ENCODE measurements around the gene ERN1.

Gene ERN1

GRCh38 chr17:64004218-64004770, 125.7 kb downstream of the ERN1 start:
- no peaks in the 10 kb centered on the region for H3K36me3 ChIP-seq (ENCODE audit: control insufficient read depth, insufficient read depth, low read length, severe bottlenecking)
- DNase-seq (ENCODE audit: low read depth) = no peak
- no peaks in the 10 kb centered on the region for H3K9me3 ChIP-seq (ENCODE audit: control insufficient read depth, low read length)
- peaks cover 47% of the 10 kb centered on the region for H3K4me1 ChIP-seq (ENCODE audit: control insufficient read depth, insufficient read depth, low read length)
- H3K27me3 ChIP-seq (replicated peaks; ENCODE audit: control insufficient read depth, insufficient read depth, low read length) = peaks cover under 1% of the 10 kb centered on the region
- no peak overlapping the region for H3K9ac ChIP-seq (ENCODE audit: low read length)
- H3K4me3 ChIP-seq (ENCODE audit: low read length) = no peak overlapping the region

- Histone ChIP-seq H3K9me3 (ENCODE audit: control insufficient read depth, low read length) (no peaks in the 10 kb centered on the region), H3K9ac (ENCODE audit: low read length) (no peak overlapping the region), H3K4me1 (ENCODE audit: control insufficient read depth, insufficient read depth, low read length) (peaks cover 40% of the 10 kb centered on the region), H3K36me3 (ENCODE audit: control insufficient read depth, insufficient read depth, low read length, severe bottlenecking) (no peaks in the 10 kb centered on the region), H3K27me3 (replicated peaks; ENCODE audit: control insufficient read depth, insufficient read depth, low read length) (peaks cover 6% of the 10 kb centered on the region), H3K4me3 (ENCODE audit: low read length) (no peak overlapping the region)
- DNase-seq (ENCODE audit: low read depth) = no peak
These were observed 126.3 kb downstream of the ERN1 start for GRCh38 chr17:64003526-64004121.

GRCh38 chr17:64002658-64003525, 127.1 kb downstream of the ERN1 start:
- no peak for DNase-seq (ENCODE audit: low read depth)
- peaks cover 10% of the 10 kb centered on the region for H3K27me3 ChIP-seq (replicated peaks; ENCODE audit: control insufficient read depth, insufficient read depth, low read length)
- no peak overlapping the region for H3K4me3 ChIP-seq (ENCODE audit: low read length)
- H3K4me1 ChIP-seq (ENCODE audit: control insufficient read depth, insufficient read depth, low read length) = peaks cover 35% of the 10 kb centered on the region
- no peaks in the 10 kb centered on the region for H3K36me3 ChIP-seq (ENCODE audit: control insufficient read depth, insufficient read depth, low read length, severe bottlenecking)
- no peak overlapping the region for H3K9ac ChIP-seq (ENCODE audit: low read length)
- no peaks in the 10 kb centered on the region for H3K9me3 ChIP-seq (ENCODE audit: control insufficient read depth, low read length)

- H3K4me1 ChIP-seq (ENCODE audit: control insufficient read depth, insufficient read depth, low read length) = peaks cover 29% of the 10 kb centered on the region
- DNase-seq (ENCODE audit: low read depth) = no peak
- no peaks in the 10 kb centered on the region for H3K9me3 ChIP-seq (ENCODE audit: control insufficient read depth, low read length)
- no peaks in the 10 kb centered on the region for H3K36me3 ChIP-seq (ENCODE audit: control insufficient read depth, insufficient read depth, low read length, severe bottlenecking)
- no peak overlapping the region for H3K4me3 ChIP-seq (ENCODE audit: low read length)
- H3K27me3 ChIP-seq (replicated peaks; ENCODE audit: control insufficient read depth, insufficient read depth, low read length) = peaks cover 20% of the 10 kb centered on the region
- H3K9ac ChIP-seq (ENCODE audit: low read length) = peak overlapping the region; percentile 14
These were observed 128.0 kb downstream of the ERN1 start for GRCh38 chr17:64001763-64002529.

GRCh38 chr17:64001091-64001579, 128.8 kb downstream of the ERN1 start:
- Histone ChIP-seq H3K27me3 (replicated peaks; ENCODE audit: control insufficient read depth, insufficient read depth, low read length) (peaks cover 27% of the 10 kb centered on the region), H3K36me3 (ENCODE audit: control insufficient read depth, insufficient read depth, low read length, severe bottlenecking) (no peaks in the 10 kb centered on the region), H3K9me3 (ENCODE audit: control insufficient read depth, low read length) (no peaks in the 10 kb centered on the region), H3K9ac (ENCODE audit: low read length) (no peak overlapping the region), H3K4me3 (ENCODE audit: low read length) (no peak overlapping the region), H3K4me1 (ENCODE audit: control insufficient read depth, insufficient read depth, low read length) (peaks cover 21% of the 10 kb centered on the region)
- DNase-seq (ENCODE audit: low read depth) = no peak

GRCh38 chr17:63999680-64000531, 130.0 kb downstream of the ERN1 start:
- Histone ChIP-seq H3K36me3 (ENCODE audit: control insufficient read depth, insufficient read depth, low read length, severe bottlenecking) (no peaks in the 10 kb centered on the region), H3K4me3 (ENCODE audit: low read length) (no peak overlapping the region), H3K9me3 (ENCODE audit: control insufficient read depth, low read length) (no peaks in the 10 kb centered on the region), H3K9ac (ENCODE audit: low read length) (no peak overlapping the region), H3K27me3 (replicated peaks; ENCODE audit: control insufficient read depth, insufficient read depth, low read length) (peaks cover 37% of the 10 kb centered on the region), H3K4me1 (ENCODE audit: control insufficient read depth, insufficient read depth, low read length) (peaks cover 12% of the 10 kb centered on the region)
- DNase-seq (ENCODE audit: low read depth) = no peak

- H3K27me3 ChIP-seq (replicated peaks; ENCODE audit: control insufficient read depth, insufficient read depth, low read length) = peaks cover 42% of the 10 kb centered on the region
- DNase-seq (ENCODE audit: low read depth) = no peak
- H3K9ac ChIP-seq (ENCODE audit: low read length) = no peak overlapping the region
- peaks cover 12% of the 10 kb centered on the region for H3K4me1 ChIP-seq (ENCODE audit: control insufficient read depth, insufficient read depth, low read length)
- peak overlapping the region; percentile 83 for H3K4me3 ChIP-seq (ENCODE audit: low read length)
- no peaks in the 10 kb centered on the region for H3K9me3 ChIP-seq (ENCODE audit: control insufficient read depth, low read length)
- no peaks in the 10 kb centered on the region for H3K36me3 ChIP-seq (ENCODE audit: control insufficient read depth, insufficient read depth, low read length, severe bottlenecking)
These were observed 130.9 kb downstream of the ERN1 start for GRCh38 chr17:63998721-63999679.

- no peaks in the 10 kb centered on the region for H3K9me3 ChIP-seq (ENCODE audit: control insufficient read depth, low read length)
- H3K9ac ChIP-seq (ENCODE audit: low read length) = peak within 1 kb of the TSS; percentile 62
- peaks cover 12% of the 10 kb centered on the region for H3K4me1 ChIP-seq (ENCODE audit: control insufficient read depth, insufficient read depth, low read length)
- DNase-seq (ENCODE audit: low read depth) = peak; percentile 78
- H3K4me3 ChIP-seq (ENCODE audit: low read length) = peak within 1 kb of the TSS; percentile 83
- peaks cover 49% of the 10 kb centered on the region for H3K27me3 ChIP-seq (replicated peaks; ENCODE audit: control insufficient read depth, insufficient read depth, low read length)
- H3K36me3 ChIP-seq (ENCODE audit: control insufficient read depth, insufficient read depth, low read length, severe bottlenecking) = no peaks in the 10 kb centered on the region
These were observed 131.8 kb downstream of the ERN1 start, which contains the start of gene PRR29 for GRCh38 chr17:63998050-63998720. Gene PRR29, plus strand, starts transcription at chr17:63998351. Its CDS starts 14 bp downstream, at chr17:63998365.

GRCh38 chr17:63997341-63998048, 132.4 kb downstream of the ERN1 start:
- Histone ChIP-seq H3K27me3 (replicated peaks; ENCODE audit: control insufficient read depth, insufficient read depth, low read length) (peaks cover 53% of the 10 kb centered on the region), H3K9me3 (ENCODE audit: control insufficient read depth, low read length) (no peaks in the 10 kb centered on the region), H3K36me3 (ENCODE audit: control insufficient read depth, insufficient read depth, low read length, severe bottlenecking) (no peaks in the 10 kb centered on the region), H3K9ac (ENCODE audit: low read length) (peak overlapping the region; percentile 10), H3K4me3 (ENCODE audit: low read length) (peak overlapping the region; percentile 83), H3K4me1 (ENCODE audit: control insufficient read depth, insufficient read depth, low read length) (peaks cover 12% of the 10 kb centered on the region)
- no peak for DNase-seq (ENCODE audit: low read depth)

Data from adipocyte (in vitro differentiated cells).